ENCODE measurements around the gene MYOF. TPM values are rescaled to one million over a fixed set of nuclear protein-coding genes. Genes with fewer than 3 reads are reported as not detected.

Gene MYOF
- total RNA-seq, 1 donor, result 0.27 TPM

DNA sequence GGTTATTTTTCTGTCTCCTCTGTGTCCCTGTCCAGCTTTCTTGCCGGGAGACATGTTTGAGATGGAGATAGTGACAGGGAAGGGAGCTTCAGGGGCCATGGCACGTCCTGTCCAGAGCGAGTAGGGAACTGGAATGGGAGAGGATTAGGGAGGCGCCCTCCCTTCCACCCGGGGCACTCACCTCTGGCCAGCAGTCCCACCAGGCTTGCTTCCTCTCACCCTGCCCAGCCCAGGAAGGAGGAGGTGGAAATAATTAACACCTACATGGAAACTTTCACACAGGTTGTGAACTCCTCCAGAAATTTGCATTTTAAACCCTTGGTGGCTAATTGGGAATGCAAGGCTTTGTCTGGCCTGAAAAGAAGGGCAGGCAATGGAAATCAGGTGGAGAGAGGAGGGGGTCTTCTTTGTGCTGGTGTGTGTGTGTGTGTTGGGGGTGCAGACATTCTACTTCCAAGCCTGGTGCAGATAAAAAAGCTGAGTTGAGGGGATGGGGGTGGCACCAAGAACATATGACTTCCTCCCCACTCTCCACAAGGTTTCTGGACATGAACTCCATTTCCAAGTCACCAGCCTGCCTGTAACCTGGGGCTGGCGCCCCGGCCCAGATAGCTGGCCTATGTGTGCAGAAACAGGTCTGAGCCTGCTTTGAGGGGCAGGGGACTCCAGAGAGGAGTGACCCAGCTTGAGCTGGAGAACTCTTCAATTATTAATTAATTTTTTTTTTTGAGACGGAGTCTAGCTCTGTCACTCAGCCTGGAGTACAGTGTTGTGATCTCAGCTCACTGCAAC lies 209.1 kb downstream of the MYOF start:
- DNase-seq (ENCODE audit: low read depth in 2 of 3, low spot score in 2 of 3), result no peak

DNA sequence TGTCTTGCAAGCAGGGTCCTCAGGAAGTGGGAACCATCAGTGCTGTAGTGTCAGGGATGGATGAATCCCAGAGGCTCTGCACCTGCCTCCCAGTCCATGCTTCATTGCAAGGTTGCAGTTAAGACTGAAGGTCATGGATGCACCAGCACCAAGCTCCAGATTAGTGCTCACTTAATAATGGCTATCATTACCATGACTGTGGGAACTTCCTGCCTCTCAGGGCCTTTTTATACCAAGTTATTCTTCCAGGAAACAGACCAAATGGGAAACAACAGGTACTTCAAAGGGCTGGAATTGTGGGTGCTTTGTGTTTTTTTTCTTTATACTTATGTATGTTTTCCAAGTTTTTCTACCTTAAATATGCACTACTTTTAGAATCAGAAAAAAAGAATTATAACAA lies 210.8 kb downstream of the MYOF start:
- no peak for DNase-seq (ENCODE audit: low read depth in 2 of 3, low spot score in 2 of 3)

DNA sequence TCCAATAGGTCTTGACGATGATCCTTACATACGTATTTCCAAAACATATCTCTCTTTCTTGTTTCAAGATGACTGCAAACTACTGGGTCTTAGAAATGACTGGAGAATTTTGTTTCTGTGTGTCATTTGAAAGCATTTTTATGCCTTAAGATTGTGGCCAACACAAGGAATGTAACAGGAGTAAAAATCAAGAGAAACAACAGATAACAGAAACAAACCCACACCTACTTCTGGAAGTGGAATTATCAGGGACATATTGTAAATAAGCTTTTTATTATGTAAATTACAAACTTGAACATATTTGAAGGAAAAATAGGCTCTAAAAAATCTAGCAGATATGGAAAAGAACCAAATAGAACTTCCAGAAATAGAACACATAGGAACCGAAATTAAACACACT lies 212.9 kb downstream of the MYOF start:
- DNase-seq (ENCODE audit: low read depth in 2 of 3, low spot score in 2 of 3), result no peak

DNA sequence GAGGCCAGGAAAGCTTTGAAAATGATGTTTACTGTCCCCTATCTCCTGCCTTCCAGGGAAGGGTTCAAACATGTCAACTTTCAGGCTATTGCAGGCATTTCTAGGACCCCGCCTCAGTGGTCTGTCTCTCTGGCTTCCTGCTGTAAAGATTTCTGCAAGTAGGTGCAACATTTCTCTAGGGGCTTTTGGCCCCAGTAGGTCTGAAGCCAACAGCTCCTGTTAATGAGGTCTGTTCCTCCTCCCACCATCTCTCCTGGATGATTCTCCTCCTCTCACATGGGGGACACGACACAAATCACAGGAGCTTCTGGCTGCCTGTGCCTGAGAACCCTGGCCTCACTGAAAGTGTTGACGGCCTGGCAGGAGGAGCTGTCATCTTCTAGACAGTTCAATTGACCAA lies 214.1 kb downstream of the MYOF start:
- DNase-seq (ENCODE audit: low read depth in 2 of 3, low spot score in 2 of 3), result no peak

DNA sequence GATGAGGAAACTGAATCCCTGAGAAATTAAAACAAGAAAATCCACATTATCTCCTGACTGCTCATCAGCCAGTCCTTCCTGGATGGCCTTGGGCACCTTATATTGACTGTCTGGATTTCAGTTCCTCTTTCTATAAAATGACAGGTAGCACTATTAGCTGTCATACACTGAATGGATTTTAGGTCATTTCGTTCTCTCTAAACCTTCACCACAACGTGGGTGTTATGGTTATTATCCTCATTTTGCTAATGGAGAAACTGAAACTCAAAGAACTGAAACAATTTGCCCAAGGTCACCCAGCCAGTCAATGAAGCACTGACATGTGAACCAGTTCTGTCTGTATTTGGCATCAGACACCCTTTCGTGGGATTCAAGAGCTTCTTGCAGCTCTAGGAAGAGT lies 214.6 kb downstream of the MYOF start:
- no peak for DNase-seq (ENCODE audit: low read depth in 2 of 3, low spot score in 2 of 3)

DNA sequence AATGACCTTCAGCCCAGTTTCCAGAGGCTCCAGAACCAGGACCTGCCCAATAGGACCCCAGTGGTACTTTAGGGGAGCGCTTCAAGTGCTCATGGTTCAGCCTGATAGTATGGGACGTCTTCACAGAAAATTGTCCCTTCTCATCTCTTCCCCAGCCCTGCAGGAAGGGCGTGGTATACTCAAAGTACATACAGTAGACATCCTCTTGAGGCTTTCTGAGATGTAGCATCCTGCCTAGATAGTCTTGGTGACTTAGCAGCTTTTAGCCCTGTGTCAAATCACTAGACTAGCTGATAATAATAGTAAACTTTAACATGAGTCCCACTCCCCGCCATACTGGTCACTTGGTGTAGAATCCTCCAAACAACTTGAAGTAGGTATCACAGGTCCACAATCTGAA lies 215.3 kb downstream of the MYOF start:
- no peak for DNase-seq (ENCODE audit: low read depth in 2 of 3, low spot score in 2 of 3)

DNA sequence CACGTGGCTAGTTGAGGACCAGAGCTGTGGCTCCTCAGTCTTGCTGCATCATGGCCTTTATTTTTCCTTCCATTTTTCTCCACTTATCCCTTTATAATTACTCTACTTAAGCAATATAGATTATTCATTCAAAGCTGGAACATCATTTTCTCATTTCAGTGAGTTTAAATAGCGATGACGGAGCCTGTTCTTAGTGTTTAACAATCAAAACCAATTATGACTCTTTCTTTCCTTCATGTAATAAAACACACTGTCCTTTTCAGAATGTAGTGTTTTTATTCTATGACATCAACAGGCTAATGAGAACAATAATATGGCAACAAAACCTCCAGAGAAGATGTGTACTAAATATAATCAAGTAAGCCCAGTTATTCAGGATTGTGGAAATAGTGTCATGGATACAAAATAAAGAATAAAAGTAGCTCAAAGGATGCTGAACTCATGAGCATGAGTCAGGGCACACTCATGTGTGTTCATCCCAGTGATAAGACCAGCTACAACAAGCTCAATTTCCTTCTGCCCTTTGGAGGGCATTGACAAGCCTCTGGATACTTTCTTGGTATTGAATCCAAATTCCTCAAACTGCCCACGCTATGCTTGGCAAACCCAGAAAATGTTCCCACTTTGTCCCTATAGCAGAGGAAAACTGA lies 220.0 kb downstream of the MYOF start:
- DNase-seq (ENCODE audit: low read depth in 2 of 3, low spot score in 2 of 3), result no peak

DNA sequence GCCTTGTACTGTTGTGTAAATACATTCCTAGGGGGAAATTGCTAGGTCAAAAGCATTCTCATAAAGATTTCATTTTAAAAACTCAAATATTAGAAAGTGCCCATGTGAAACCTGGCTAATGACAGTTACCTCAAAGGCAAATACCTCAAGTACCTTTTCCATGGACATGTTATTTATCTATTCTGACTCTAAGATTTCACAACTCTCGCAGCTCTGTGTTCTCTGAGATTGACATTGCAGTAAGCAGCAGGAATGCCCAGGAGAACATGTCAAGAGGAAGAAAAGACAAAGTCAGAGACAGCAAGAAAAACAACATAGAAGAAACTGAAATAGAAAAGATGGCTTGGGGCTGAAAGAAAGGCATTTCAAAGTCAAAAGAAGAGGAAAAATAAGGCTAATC lies 221.0 kb downstream of the MYOF start:
- DNase-seq (ENCODE audit: low read depth in 2 of 3, low spot score in 2 of 3), result no peak

DNA sequence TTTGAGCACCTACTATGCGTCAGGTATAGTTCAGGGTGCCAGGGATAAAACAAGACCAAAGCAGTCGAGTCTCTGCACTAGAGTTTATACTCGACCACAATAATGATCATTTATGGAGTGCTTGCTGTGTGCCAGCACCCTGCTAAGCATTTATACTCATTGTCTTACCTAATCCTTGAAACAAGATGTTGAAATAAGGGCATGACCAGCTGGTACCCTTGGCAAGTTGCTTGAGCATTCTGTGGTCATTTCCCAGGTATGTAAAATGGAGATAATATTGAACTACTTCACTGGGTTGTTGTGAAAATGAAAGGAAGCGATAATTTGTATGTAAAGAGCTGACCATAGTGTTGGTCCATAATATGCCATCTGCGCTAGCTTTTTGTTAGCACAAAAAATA lies 223.0 kb downstream of the MYOF start:
- DNase-seq (ENCODE audit: low read depth in 2 of 3, low spot score in 2 of 3), result no peak

Small RNAs within 50 kb of the gene (small RNA-seq; reads per million reads assigned to genes)
- not detected for gene RNA5SP323

Other genes with a start within 250 kb of the MYOF start
- 0.81 TPM for gene CEP55, start 14.3 kb upstream of the MYOF start, total RNA-seq
- not detected for gene FFAR4, start 84.3 kb upstream of the MYOF start, total RNA-seq
- gene RBP4, start 118.9 kb upstream of the MYOF start, total RNA-seq, result not detected
- not detected for gene PDE6C, start 130.2 kb upstream of the MYOF start, total RNA-seq
- gene FRA10AC1, start 220.3 kb upstream of the MYOF start, total RNA-seq, result 2.4 TPM